Adrenal gland (tissue), 12 donors: Measurements from ENCODE around the gene NCAM2. TPM values are rescaled to one million over a fixed set of nuclear protein-coding genes. Genes with fewer than 3 reads are reported as not detected.

Experiments
- DNase-seq, 7 donors: peaks; one replicate each; pipeline ENCODE4 v3.0.0-alpha.2; 2019 to 2020
- H3K27ac ChIP-seq, 5 donors: fragments of 200-600 bp; sonication (generic) in 4 of 5; 1 replicate in 3 of 5; 2 replicates in 2 of 5; pipeline versions ENCODE4 v1.5.1 to v1.8.0; 2016 to 2020; ENCODE audit warnings: mild to moderate bottlenecking in 1 of 5
- H3K27me3 ChIP-seq: fragments of 200-600 bp; 2 replicates; pipeline ENCODE4 v1.8.0; 2021
- H3K36me3 ChIP-seq, 2 donors: fragments of 200-600 bp; replicated peaks in 1 of 2; 1 replicate in 1 of 2; 2 replicates in 1 of 2; pipeline versions ENCODE4 v1.5.1 to v1.8.0; 2018 to 2022
- H3K4me1 ChIP-seq, 2 donors: fragments of 200-600 bp; replicated peaks in 1 of 2; 1 replicate in 1 of 2; 2 replicates in 1 of 2; pipeline versions ENCODE4 v1.5.1 to v1.8.0; 2018 to 2021
- H3K4me3 ChIP-seq, 4 donors: fragments of 200-600 bp; sonication (generic) in 3 of 4; one replicate each; pipeline ENCODE4 v1.5.1; 2016 to 2018
- H3K9me3 ChIP-seq, 3 donors: fragments of 200-600 bp; sonication (generic) in 1 of 3; replicated peaks in 1 of 3; 1 replicate in 2 of 3; 2 replicates in 1 of 3; pipeline versions ENCODE4 v1.5.1 to v1.8.0; 2016 to 2021
- CTCF ChIP-seq, 6 experiments: fragments of 450-650 bp in 4 of 6; fragments of 200-600 bp in 2 of 6; sonication (generic) in 1 of 6; IDR thresholded peaks; 1 replicate in 5 of 6; 2 replicates in 1 of 6; pipeline versions ENCODE4 v1.5.1 to v1.8.0; 2016 to 2021; ENCODE audit warnings: antibody characterized with exemption in 6 of 6, mild to moderate bottlenecking in 2 of 6, moderate library complexity in 1 of 6
- POLR2A ChIP-seq, 2 donors: fragments of 450-650 bp; IDR thresholded peaks; one replicate each; pipeline ENCODE4 v1.6.1; 2017; ENCODE audit warnings: antibody characterized with exemption in 2 of 2, mild to moderate bottlenecking in 2 of 2, moderate library complexity in 1 of 2
- WGBS, 4 donors: extraction: QIAGEN DNeasy Blood & Tissue Kit in 2 of 4; methylation state at CpG; one replicate each; pipeline versions ENCODE4 v1.1.5 to v1.1.7; 2013 to 2017; 5-methylcytosine and 5-hydroxymethylcytosine counted together
- intact Hi-C, 2 donors: fragments of 100-400 bp; cut with DNase I; formaldehyde crosslinking; loops; one replicate each; pipeline versions ENCODE4 v1.14.1 to v1.15.0; 2022 to 2023
- polyA plus RNA-seq, 3 donors: library from polyadenylated mRNA; stranded (reverse); fragments of 200-250 nt in 2 of 3; fragments of 350-450 nt in 1 of 3; fragmentation: Illumina TruSeq in 1 of 3; extraction: RNeasy Lipid Tissue Mini Kit (QIAGEN cat#74804) in 1 of 3; gene quantifications; one replicate each; pipeline ENCODE4 v1.2.3, GENCODE V29; 2013 to 2014
- total RNA-seq, 9 donors: library from RNA; depleted of rRNA in 4 of 9; stranded (reverse); fragments of >200 nt in 4 of 9; fragments of 120-200 nt in 1 of 9; fragmentation: NEBNext Ultra II Directional in 1 of 9; extraction: Animal tissue kit (Norgen Biotek cat#: 25700) in 1 of 9; gene quantifications; one replicate each; pipeline versions ENCODE4 v1.1.0 to v1.2.4, GENCODE V29; 2013 to 2023
- donor health status: healthy with polysubstance abuse.
- donor health status: Bipolar disorder and iron deficiency.
- donor health status: DM: yes; HTN: yes; CAD: no.
- donor health status: DM: no; HTN: no; CAD: no.
- donor health status: DM: no; HTN: no; CAD: no.
- donor health status: DM: yes; HTN: yes; CAD: no.

Gene NCAM2
- total and polyA plus RNA-seq, 12 donors: 2.2 to 59.4 (median 18.9) TPM

- Histone ChIP-seq H3K36me3 (no peaks in the 10 kb centered on the region), H3K4me1 (no peaks in the 10 kb centered on the region), H3K4me3 (no peak overlapping the region), H3K27ac (no peak overlapping the region), H3K9me3 (no peaks in the 10 kb centered on the region), H3K27me3 (no peaks in the 10 kb centered on the region)
- TF ChIP-seq POLR2A (IDR thresholded peaks at IDR 0.05): no peak
- no peak for TF ChIP-seq CTCF (IDR thresholded peaks at IDR 0.05)
- WGBS, 4 donors: 87 to 90% (median 89%) methylated on average over 8 of the region's 8 CpGs
- intact Hi-C loops: no loop called here
- no peak for DNase-seq
Measured at GRCh38 chr21:21057349-21058062, 59.3 kb downstream of the NCAM2 start.

- DNase-seq: no peak
- Histone ChIP-seq H3K9me3 (no peaks in the 10 kb centered on the region), H3K4me3 (no peak overlapping the region), H3K4me1 (no peaks in the 10 kb centered on the region), H3K27me3 (no peaks in the 10 kb centered on the region), H3K36me3 (no peaks in the 10 kb centered on the region), H3K27ac (no peak overlapping the region)
- TF ChIP-seq CTCF (IDR thresholded peaks at IDR 0.05): no peak
- TF ChIP-seq POLR2A (IDR thresholded peaks at IDR 0.05): no peak
- 55 to 94% (median 60%) methylated on average over 1 of the region's 1 CpG for WGBS, 4 donors
- intact Hi-C loops: no loop called here
Measured at GRCh38 chr21:21063828-21064227, 65.6 kb downstream of the NCAM2 start.

- intact Hi-C loops: no loop called here
- no peaks in the 10 kb centered on the region for H3K4me1 ChIP-seq
- H3K9me3 ChIP-seq: no peaks in the 10 kb centered on the region
- H3K36me3 ChIP-seq: no peaks in the 10 kb centered on the region
- H3K27me3 ChIP-seq: no peaks in the 10 kb centered on the region
- no peak overlapping the region for H3K27ac ChIP-seq
- H3K4me3 ChIP-seq: no peak overlapping the region
- DNase-seq: no peak
- 74 to 86% (median 85%) methylated on average over 1 of the region's 1 CpG for WGBS, 4 donors
- no peak for TF ChIP-seq CTCF (IDR thresholded peaks at IDR 0.05)
- TF ChIP-seq POLR2A (IDR thresholded peaks at IDR 0.05): no peak
Measured at GRCh38 chr21:21064353-21064752, 66.1 kb downstream of the NCAM2 start.

GRCh38 chr21:21067375-21067774 is 69.2 kb downstream of the NCAM2 start:
- H3K4me1 ChIP-seq: no peaks in the 10 kb centered on the region
- no peak for TF ChIP-seq POLR2A (IDR thresholded peaks at IDR 0.05)
- no peak for TF ChIP-seq CTCF (IDR thresholded peaks at IDR 0.05)
- no peak overlapping the region for H3K27ac ChIP-seq
- H3K27me3 ChIP-seq: no peaks in the 10 kb centered on the region
- H3K4me3 ChIP-seq: no peak overlapping the region
- no peaks in the 10 kb centered on the region for H3K36me3 ChIP-seq
- intact Hi-C loops: loop anchor here in 1 of 2 donors (2.0 kb wide), 1 partner anchor 17 kb away; no protein-coding TSS in a partner anchor
- no peak for DNase-seq
- H3K9me3 ChIP-seq: no peaks in the 10 kb centered on the region
